Stimulated activated memory B cell treated with anti-CD40 and anti-IgM and Interleukin-4, amounts not matched to agents 10 μg/mL and 1 μg/mL and 100 μg/mL, for 72 hours (primary cell): ENCODE data around the gene MPC2.

ENCODE experiments used
- ATAC-seq: fragments of 150-1000 bp; cut with Tn5 transposase; 2 replicates; pipeline ENCODE4 v1.10.0; 2021
- H3K27ac Mint-ChIP-seq: one replicate; pipeline ENCODE4 v1.8.0; 2022; ENCODE audit warnings: mild to moderate bottlenecking, mixed read lengths
- H3K27me3 Mint-ChIP-seq: one replicate; pipeline ENCODE4 v1.8.0; 2022; ENCODE audit warnings: mixed read lengths
- H3K36me3 Mint-ChIP-seq: one replicate; pipeline ENCODE4 v1.8.0; 2022; ENCODE audit warnings: mixed read lengths
- H3K4me1 Mint-ChIP-seq: one replicate; pipeline ENCODE4 v1.8.0; 2022; ENCODE audit warnings: mixed read lengths
- H3K4me3 Mint-ChIP-seq: one replicate; pipeline ENCODE4 v1.8.0; 2022; ENCODE audit warnings: mild to moderate bottlenecking, moderate library complexity, mixed read lengths
- H3K9me3 Mint-ChIP-seq: one replicate; pipeline ENCODE4 v1.8.0; 2022; ENCODE audit warnings: mixed read lengths

The MPC2 gene

DNA sequence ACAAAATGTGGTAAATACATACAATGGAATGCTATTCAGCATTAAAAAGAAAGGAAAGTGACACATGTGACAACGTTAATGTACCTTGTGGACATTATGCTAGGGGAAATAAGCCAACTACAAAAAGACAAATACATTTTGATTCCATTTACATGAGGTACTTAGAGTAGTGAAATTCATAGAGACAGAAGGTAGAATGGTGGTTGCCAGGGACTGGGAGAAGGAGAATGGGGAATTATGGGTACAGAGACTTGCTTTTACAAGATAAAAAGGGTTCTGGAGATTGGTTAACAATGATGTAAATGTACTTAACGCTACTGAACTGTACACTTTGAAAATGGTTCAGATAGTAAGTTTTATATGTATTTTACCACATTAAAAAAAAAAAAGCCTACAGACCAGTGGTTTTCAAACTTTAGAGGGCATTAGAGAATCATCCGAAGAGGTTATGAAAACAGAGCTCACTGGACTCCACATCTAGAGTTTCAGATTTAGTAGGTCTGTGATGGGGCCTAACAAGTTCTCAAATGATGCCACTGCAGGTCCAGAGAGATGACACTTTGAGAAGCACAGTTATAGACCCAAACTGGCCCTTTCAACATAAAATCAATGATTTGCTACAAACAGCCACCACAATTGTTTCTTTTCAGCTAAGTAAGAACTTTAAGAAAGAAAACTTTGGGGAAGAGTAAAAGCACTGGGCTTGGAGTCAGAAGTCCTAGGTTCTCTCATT, 13.4 kb downstream of the MPC2 start:
- Mint-ChIP-seq H3K27ac (no peak overlapping the region), H3K36me3 (peaks cover 17% of the 10 kb centered on the region), H3K4me3 (no peak overlapping the region), H3K9me3 (no peaks in the 10 kb centered on the region), H3K27me3 (no peaks in the 10 kb centered on the region), H3K4me1 (peaks cover 11% of the 10 kb centered on the region)
- ATAC-seq: no peak

DNA sequence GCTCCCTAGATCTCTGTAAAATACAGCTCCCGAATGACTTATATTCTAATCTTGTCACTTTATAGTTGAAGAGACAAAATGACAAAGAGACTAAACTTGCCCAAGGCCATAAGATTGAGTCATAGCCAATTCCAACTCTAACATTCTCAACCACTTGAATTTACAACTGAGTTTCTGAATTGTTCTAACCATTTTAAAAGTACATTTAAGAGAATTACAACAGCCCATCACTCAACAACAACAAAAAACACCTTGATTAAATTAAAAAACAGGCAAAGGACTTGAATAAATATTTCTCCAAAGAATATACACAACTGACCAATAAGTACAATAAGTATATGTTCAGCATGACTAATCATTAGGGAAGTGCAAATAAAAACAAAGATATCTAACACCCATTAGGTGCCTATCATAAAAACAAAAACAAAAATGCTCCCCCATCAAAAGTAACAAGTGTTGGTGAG, 14.2 kb downstream of the MPC2 start:
- H3K36me3 Mint-ChIP-seq: peaks cover 22% of the 10 kb centered on the region
- no peak overlapping the region for H3K4me3 Mint-ChIP-seq
- no peak overlapping the region for H3K27ac Mint-ChIP-seq
- peaks cover 11% of the 10 kb centered on the region for H3K4me1 Mint-ChIP-seq
- no peak for ATAC-seq
- H3K9me3 Mint-ChIP-seq: no peaks in the 10 kb centered on the region
- H3K27me3 Mint-ChIP-seq: no peaks in the 10 kb centered on the region

DNA sequence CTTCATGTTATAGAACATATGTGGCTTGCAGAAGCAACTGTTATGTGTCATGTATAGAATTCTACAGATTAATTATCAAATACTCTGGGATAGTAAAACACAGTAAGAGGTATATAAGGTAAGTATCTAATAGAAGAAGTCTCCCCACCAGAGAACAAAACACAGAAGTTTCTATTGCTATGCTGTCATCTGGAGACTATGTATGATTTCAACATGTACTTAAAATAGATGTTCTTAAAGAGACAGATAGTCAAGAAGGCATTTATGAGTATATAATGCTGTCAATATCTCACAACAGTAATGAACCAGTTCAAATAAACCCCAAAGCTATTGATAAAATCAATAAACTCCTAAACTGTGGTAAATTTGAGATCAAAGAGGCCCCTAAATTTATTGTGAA, 14.8 kb downstream of the MPC2 start:
- Mint-ChIP-seq H3K4me3 (no peak overlapping the region), H3K4me1 (peaks cover 11% of the 10 kb centered on the region), H3K9me3 (no peaks in the 10 kb centered on the region), H3K36me3 (peaks cover 26% of the 10 kb centered on the region), H3K27ac (no peak overlapping the region), H3K27me3 (no peaks in the 10 kb centered on the region)
- ATAC-seq: no peak

DNA sequence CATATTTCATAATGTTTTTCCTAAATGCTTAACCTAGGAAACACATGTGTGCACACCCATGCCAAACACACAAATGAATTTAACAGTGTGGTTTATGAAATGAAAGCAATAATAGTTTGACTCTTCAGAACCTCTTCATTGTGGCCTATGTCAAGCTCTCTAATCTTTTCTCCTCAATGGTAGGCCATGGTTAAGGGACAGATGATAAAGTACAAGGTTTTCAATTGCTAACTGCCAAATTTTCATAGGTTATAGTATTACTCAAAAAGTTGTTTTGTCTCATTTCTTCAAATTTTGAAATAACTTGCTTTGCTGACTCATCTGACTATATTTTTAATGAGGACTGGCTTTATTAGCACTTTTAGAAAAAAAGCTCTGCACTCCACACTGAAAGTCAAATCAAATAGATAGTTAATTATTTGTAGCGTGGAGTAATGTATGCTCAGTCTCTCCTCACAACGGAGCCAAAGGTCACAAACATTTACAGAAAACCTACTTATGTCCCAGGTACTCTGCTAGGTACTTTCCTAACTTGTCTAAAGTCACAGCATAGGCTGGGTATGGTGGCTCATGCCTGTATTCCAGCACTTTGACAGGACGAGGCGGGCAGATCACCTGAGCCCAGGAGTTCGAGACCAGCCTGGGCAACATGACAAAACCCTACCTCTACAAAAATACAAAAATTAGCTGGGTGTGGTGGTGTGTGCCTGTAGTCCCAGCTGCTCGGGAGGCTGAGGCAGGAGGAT, 19.9 kb downstream of the MPC2 start:
- H3K36me3 Mint-ChIP-seq: peaks cover 30% of the 10 kb centered on the region
- no peak overlapping the region for H3K27ac Mint-ChIP-seq
- no peaks in the 10 kb centered on the region for H3K9me3 Mint-ChIP-seq
- ATAC-seq: no peak
- no peaks in the 10 kb centered on the region for H3K27me3 Mint-ChIP-seq
- H3K4me1 Mint-ChIP-seq: no peaks in the 10 kb centered on the region
- no peak overlapping the region for H3K4me3 Mint-ChIP-seq

DNA sequence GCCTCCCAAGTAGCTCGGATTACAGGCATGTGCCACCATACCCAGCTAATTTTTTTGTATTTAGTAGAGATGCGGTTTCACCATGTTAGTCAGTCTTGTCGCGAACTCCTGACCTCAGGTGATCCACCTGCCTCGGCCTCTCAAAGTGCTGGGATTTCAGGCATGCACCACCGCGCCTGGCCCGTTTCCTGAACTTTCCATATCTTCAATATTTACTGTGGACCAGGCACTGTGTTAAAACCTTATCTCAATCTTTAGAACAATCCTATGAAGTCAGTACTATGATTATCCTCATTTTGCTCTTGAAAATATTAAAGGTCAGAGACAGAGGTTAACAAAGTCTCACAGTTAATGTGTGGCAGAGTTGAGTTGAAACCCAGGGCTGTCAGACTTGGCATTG, 21.3 kb downstream of the MPC2 start:
- Mint-ChIP-seq H3K4me1 (no peaks in the 10 kb centered on the region), H3K27ac (no peak overlapping the region), H3K27me3 (no peaks in the 10 kb centered on the region), H3K36me3 (peaks cover 30% of the 10 kb centered on the region), H3K4me3 (no peak overlapping the region), H3K9me3 (no peaks in the 10 kb centered on the region)
- no peak for ATAC-seq

DNA sequence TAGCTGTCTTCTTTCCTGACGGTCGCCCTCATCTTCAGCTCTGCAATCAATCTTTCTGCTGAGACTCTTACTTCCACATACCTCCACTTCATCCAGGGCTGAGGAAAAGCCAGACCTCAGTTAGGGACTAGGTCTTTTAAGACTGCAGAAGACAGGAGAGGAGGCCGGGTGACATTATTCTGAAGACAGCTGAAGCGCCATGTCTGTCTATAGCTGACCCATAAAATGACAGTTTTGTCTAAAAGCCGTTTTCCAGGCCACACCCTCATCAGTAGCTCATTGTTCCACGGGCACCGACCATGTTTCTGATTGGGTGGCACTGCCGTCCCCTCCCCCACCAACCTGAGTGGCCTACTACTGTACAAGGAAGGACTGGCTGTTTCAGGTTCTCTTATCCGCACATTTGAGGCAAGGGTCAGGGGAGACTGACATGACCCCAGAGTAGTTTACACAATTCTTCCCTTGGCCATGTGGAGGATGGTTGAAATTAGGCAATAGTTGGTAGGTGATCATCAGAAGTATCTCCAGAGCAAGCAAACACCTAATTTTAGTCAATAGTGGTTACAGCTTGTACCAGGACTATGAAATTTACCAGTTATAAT, 22.9 kb downstream of the MPC2 start, which contains the start of gene ADCY10:
Gene ADCY10 (minus strand): TSS at position 240 of the 602 bp plus-strand sequence. CDS start 8,994 bp downstream, outside the sequence.
- no peak within 1 kb of the TSS for H3K4me3 Mint-ChIP-seq
- no peaks in the 10 kb centered on the region for H3K27me3 Mint-ChIP-seq
- ATAC-seq: no peak
- peaks cover 26% of the 10 kb centered on the region for H3K36me3 Mint-ChIP-seq
- no peak within 1 kb of the TSS for H3K27ac Mint-ChIP-seq
- H3K4me1 Mint-ChIP-seq: no peaks in the 10 kb centered on the region
- H3K9me3 Mint-ChIP-seq: peaks cover 7% of the 10 kb centered on the region

DNA sequence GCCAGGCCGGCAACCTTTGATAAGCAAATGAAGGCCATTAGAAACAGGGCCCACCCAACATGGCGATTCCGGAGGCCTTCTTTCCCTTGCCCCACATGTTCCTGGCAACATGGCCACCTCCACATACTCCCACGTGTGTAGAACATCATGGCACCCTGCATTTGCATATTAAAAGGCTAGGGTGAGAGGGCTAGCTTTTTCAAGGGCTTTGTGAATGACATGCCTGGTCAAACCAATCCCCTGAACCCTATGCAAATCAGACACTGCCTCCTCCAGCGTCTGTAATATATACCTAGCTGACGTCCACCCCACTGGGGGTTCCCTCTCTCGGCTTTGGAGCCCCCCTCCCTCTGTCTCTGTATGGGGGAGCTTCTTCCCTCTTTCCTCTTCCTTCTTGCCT, 24.6 kb downstream of the MPC2 start:
- H3K4me3 Mint-ChIP-seq: no peak overlapping the region
- no peak overlapping the region for H3K27ac Mint-ChIP-seq
- H3K4me1 Mint-ChIP-seq: no peaks in the 10 kb centered on the region
- H3K36me3 Mint-ChIP-seq: peaks cover 19% of the 10 kb centered on the region
- ATAC-seq: no peak
- no peaks in the 10 kb centered on the region for H3K27me3 Mint-ChIP-seq
- peaks cover 10% of the 10 kb centered on the region for H3K9me3 Mint-ChIP-seq

DNA sequence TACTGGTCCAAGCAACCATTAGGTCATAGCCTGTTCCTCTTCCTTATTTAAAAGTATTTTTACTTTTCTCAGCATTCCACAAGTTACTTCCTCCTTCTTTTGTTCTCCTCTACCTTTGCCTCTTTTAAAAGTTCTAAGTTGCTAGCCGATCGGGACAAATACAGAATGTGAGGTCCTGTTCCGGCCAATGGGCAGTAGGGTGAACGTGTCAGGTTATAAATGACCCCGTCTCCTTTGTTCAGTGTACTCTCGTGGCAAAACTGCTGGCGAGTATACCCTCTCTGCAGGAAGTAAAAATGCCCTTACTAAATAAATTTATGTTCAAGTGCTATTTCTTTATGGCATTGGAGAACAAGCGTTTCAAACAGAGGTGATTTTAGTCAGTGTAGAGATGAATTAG, 25.5 kb downstream of the MPC2 start:
- Mint-ChIP-seq H3K4me3 (no peak overlapping the region), H3K27ac (no peak overlapping the region), H3K4me1 (no peaks in the 10 kb centered on the region), H3K9me3 (peaks cover 10% of the 10 kb centered on the region), H3K36me3 (peaks cover 11% of the 10 kb centered on the region), H3K27me3 (no peaks in the 10 kb centered on the region)
- ATAC-seq: no peak

DNA sequence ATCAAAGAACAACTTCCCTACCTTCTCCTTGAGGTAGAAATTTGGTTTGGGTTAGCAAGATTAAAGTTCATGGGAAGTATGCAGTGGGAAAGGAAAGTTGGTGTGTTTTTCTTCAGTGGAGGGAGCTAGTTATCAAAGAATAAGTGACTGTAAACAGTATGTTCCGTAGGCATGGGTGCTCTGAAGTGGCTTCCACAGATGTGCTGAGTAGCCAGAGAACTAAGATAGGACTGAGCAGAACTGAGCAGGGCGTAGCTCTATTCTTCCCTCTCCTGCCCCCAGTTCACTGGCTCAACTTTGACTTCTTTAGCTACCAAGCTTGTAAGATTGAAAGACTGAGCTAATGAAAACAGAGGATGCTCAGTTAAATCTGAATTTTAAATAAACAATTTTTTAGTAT, 26.3 kb downstream of the MPC2 start:
- Mint-ChIP-seq H3K9me3 (peaks cover 10% of the 10 kb centered on the region), H3K4me1 (no peaks in the 10 kb centered on the region), H3K27ac (no peak overlapping the region), H3K4me3 (no peak overlapping the region), H3K36me3 (peaks cover 3% of the 10 kb centered on the region), H3K27me3 (no peaks in the 10 kb centered on the region)
- no peak for ATAC-seq

DNA sequence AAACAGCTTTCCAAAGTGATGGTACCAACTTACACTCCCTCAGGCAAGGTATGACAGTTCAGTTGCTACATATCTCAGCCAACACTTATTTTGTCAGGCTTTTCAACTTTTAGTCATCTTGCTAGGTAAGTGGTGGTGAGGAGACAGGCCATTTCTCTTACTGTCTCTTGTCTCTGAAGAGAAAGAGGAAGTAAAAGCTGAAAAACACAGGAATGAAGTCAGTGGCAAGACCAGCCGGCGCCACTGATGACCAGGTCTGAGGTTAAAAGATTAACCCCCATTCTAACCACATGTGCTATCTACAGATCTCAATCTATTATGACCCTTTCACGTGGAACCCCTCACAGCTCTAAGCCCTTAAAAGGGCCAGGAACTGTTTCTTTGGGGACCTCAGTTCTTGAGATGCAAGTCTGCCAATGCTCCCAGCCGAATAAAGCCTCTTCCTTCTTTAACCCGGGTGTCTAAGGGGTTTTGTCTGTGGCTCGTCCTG, 27.1 kb downstream of the MPC2 start:
- Mint-ChIP-seq H3K9me3 (peaks cover 10% of the 10 kb centered on the region), H3K36me3 (no peaks in the 10 kb centered on the region), H3K4me1 (no peaks in the 10 kb centered on the region), H3K27me3 (no peaks in the 10 kb centered on the region), H3K27ac (no peak overlapping the region), H3K4me3 (no peak overlapping the region)
- ATAC-seq: peak; percentile 69

DNA sequence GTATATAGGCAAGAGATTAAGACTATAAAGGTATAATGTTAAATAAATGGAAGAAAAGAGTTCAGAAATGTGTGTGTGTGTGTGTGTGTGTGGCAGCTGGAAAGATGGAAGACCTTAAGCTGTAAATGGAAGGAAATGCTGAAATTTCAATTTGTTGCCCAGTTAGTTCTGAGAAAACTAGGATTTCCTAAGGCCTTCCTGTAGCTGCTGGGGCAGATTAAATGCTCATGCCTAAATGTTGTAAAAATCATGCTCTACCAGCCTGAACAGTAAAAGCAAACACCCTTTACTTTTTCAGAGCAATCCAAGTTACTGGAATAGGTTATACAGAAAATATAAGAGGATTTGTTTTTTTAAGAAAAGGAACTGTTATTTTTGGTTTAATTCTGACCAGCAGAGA, 31.2 kb downstream of the MPC2 start:
- ATAC-seq: no peak
- no peak overlapping the region for H3K27ac Mint-ChIP-seq
- H3K9me3 Mint-ChIP-seq: peaks cover 10% of the 10 kb centered on the region
- no peaks in the 10 kb centered on the region for H3K27me3 Mint-ChIP-seq
- H3K36me3 Mint-ChIP-seq: no peaks in the 10 kb centered on the region
- no peak overlapping the region for H3K4me3 Mint-ChIP-seq
- no peaks in the 10 kb centered on the region for H3K4me1 Mint-ChIP-seq

DNA sequence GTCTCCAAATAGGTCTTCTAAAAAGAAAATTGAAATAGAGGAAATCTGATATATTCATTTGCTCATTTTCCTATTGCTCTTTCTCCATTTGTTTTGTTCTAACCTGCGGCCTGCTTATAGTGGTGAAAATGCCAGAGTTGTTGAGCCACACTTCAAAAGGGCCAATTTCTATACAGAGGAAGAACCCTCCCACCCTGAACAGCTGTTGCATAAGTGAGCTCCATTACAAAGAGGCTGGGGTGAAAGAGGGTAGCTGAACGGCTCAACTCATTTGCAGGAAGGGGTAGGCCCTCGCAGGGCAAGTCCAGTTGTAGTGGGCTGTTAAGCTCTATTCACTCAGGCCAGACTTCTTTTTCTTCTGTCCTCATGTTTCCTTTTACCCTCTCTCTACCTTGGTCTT, 31.7 kb downstream of the MPC2 start:
- Mint-ChIP-seq H3K4me1 (no peaks in the 10 kb centered on the region), H3K27ac (no peak overlapping the region), H3K36me3 (no peaks in the 10 kb centered on the region), H3K4me3 (no peak overlapping the region), H3K27me3 (no peaks in the 10 kb centered on the region), H3K9me3 (peaks cover 7% of the 10 kb centered on the region)
- ATAC-seq: no peak

DNA sequence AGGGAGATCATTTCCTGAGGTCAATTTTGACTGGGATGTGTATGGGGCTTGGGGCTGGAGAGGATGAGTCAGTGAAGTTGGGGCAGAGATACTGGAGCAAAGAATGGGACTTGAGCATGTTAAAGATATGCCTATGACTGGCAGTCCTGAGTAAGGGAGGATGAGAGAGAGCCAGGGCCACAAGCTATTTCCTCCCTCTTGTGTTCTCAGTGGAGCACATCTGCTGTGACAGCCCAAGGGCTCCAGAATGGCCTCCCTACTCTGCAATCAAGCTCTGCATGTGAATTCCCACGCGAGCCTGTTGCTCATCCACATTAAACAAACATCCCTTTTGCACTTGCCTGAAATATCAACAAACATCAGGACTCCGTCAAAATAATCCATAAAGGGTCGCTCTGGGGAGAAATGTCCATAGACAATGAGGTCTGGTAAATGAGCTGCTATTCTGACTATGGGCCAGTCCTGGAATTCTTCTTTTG, 32.2 kb downstream of the MPC2 start:
- Mint-ChIP-seq H3K27me3 (no peaks in the 10 kb centered on the region), H3K4me3 (no peak overlapping the region), H3K27ac (no peak overlapping the region), H3K9me3 (peaks cover 3% of the 10 kb centered on the region), H3K36me3 (no peaks in the 10 kb centered on the region), H3K4me1 (peaks cover 2% of the 10 kb centered on the region)
- no peak for ATAC-seq

DNA sequence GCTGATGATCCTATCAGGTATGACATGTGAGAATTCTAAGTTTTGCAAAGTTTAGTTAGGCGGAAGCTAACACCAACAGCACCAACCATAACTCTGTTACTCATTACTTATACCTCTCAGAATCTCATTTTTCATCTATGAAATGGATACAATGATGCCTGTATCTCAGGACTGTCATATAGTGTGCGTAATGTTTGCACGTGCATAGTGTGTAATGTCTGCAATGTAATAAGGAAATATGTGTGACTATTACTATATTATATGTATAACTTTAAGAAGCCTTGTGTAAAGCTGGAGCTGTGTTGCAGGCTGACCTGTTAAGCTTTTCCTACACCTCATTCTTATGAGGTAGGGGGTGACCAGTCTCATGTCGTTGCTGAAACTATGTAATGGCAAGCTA, 36.0 kb downstream of the MPC2 start:
- peaks cover 4% of the 10 kb centered on the region for H3K27me3 Mint-ChIP-seq
- H3K36me3 Mint-ChIP-seq: no peaks in the 10 kb centered on the region
- H3K27ac Mint-ChIP-seq: no peak overlapping the region
- peaks cover 12% of the 10 kb centered on the region for H3K4me1 Mint-ChIP-seq
- no peaks in the 10 kb centered on the region for H3K9me3 Mint-ChIP-seq
- no peak for ATAC-seq
- no peak overlapping the region for H3K4me3 Mint-ChIP-seq

DNA sequence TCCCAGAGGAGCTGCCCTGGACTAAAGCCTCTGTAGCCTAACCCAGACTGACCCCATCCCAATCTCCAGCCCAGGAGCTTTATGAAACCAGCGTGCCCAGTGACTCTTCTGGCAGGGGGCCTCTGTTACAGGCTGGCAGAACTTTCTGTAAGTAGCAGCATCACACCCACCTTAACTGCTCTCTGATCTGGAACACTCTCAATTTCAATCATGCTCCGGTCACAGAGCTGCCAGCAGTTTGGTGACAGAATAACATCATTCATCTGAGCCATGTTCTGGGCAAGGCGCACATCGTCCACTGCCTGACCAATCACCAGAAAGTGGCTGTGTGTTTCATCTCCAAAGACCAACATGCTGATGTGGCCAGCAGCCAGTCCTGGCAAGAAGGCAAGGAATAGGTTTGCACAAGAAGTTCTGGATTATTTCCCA, 37.6 kb downstream of the MPC2 start:
- Mint-ChIP-seq H3K4me1 (peaks cover 12% of the 10 kb centered on the region), H3K9me3 (no peaks in the 10 kb centered on the region), H3K27ac (peak overlapping the region; percentile 85), H3K4me3 (no peak overlapping the region), H3K36me3 (no peaks in the 10 kb centered on the region), H3K27me3 (peaks cover 10% of the 10 kb centered on the region)
- ATAC-seq: peak; percentile 91
